OCI-LY1 (cell line): ENCODE data around the gene SPINK6.
A peak's percentile ranks its signal among the peaks of the same experiment; 100 is the strongest.

ENCODE experiments used
- H2AFZ ChIP-seq: fragments of 200-600 bp; sonication (generic), shearing (Covaris generic); 2 replicates; pipeline ENCODE4 v1.6.0; 2014; ENCODE audit warnings: antibody characterized with exemption, mild to moderate bottlenecking, low read length
- H3F3A ChIP-seq: fragments of 200-600 bp; sonication (generic), shearing (Covaris generic); 2 replicates; pipeline ENCODE4 v1.6.0; 2014; ENCODE audit warnings: mild to moderate bottlenecking, antibody characterized with exemption, low read length, moderate library complexity; ENCODE audit not compliant: insufficient read depth
- H3K27ac ChIP-seq: fragments of 200-600 bp; sonication (generic); 2 replicates; pipeline ENCODE4 v1.5.1; 2014; ENCODE audit warnings: low read length, mixed run types, mild to moderate bottlenecking, low read depth; ENCODE audit not compliant: poor library complexity, severe bottlenecking
- H3K27me3 ChIP-seq: fragments of 200-600 bp; sonication (generic); 2 replicates; pipeline ENCODE4 v1.6.0; 2014; ENCODE audit warnings: antibody characterized with exemption, mild to moderate bottlenecking, low read length, moderate library complexity; ENCODE audit not compliant: insufficient read depth
- H3K36me3 ChIP-seq: fragments of 200-600 bp; sonication (generic); 2 replicates; pipeline ENCODE4 v1.6.1; 2014; ENCODE audit warnings: mild to moderate bottlenecking, antibody characterized with exemption, low read length, moderate library complexity, mixed read lengths; ENCODE audit not compliant: insufficient read depth
- H3K4me1 ChIP-seq: fragments of 200-600 bp; sonication (generic); 2 replicates; pipeline ENCODE4 v1.5.1; 2014; ENCODE audit warnings: mild to moderate bottlenecking, low read length, moderate library complexity; ENCODE audit not compliant: insufficient read depth, severe bottlenecking
- H3K4me2 ChIP-seq: fragments of 200-600 bp; sonication (generic), shearing (Covaris generic); 2 replicates; pipeline ENCODE4 v1.6.1; 2014; ENCODE audit warnings: low read length
- H3K4me3 ChIP-seq: fragments of 200-600 bp; sonication (generic); 2 replicates; pipeline ENCODE4 v1.5.1; 2014; ENCODE audit warnings: low read length, low read depth, mild to moderate bottlenecking, mixed read lengths; ENCODE audit not compliant: poor library complexity, severe bottlenecking
- H3K79me2 ChIP-seq: fragments of 200-600 bp; shearing (Covaris generic); 2 replicates; pipeline ENCODE4 v1.6.1; 2016; ENCODE audit warnings: mixed run types, low read length, mixed read lengths; ENCODE audit not compliant: insufficient read depth
- H3K9ac ChIP-seq: fragments of 200-600 bp; sonication (generic), shearing (Covaris generic); 2 replicates; pipeline ENCODE4 v1.6.1; 2014; ENCODE audit warnings: mild to moderate bottlenecking, low read length, mixed read lengths
- H3K9me2 ChIP-seq: fragments of 200-600 bp; sonication (generic), shearing (Covaris generic); 2 replicates; pipeline ENCODE4 v1.6.1; 2014; ENCODE audit warnings: low read depth, mild to moderate bottlenecking, low read length, mixed read lengths
- H3K9me3 ChIP-seq: fragments of 200-600 bp; shearing (Covaris generic); 2 replicates; pipeline ENCODE4 v1.6.1; 2014; ENCODE audit warnings: low read length, mixed read lengths
- H4K20me1 ChIP-seq: fragments of 200-600 bp; sonication (generic), shearing (Covaris generic); 2 replicates; pipeline ENCODE4 v1.6.0; 2016; ENCODE audit warnings: mild to moderate bottlenecking, low read length; ENCODE audit not compliant: insufficient read depth
- EZH2 ChIP-seq: fragments of 200-600 bp; sonication (generic), shearing (Covaris generic); IDR thresholded peaks from 2 replicates; pipeline ENCODE4 v1.8.0; 2017; ENCODE audit warnings: borderline replicate concordance, mixed run types, mild to moderate bottlenecking, antibody characterized with exemption, low read length, moderate library complexity, mixed read lengths
- TF ChIP-seq, protein P1 (sequence below): fragments of 200-600 bp; sonication (generic), shearing (Covaris generic); IDR thresholded peaks from 2 replicates; pipeline ENCODE4 v1.5.1; 2017; ENCODE audit warnings: mild to moderate bottlenecking, antibody characterized with exemption, low read length, moderate library complexity, mixed read lengths

SPINK6 gene

GRCh38 chr5:148179234-148179824, 23.5 kb upstream of the SPINK6 start:
- H3K9me3 ChIP-seq, result no peaks in the 10 kb centered on the region
- H3K9ac ChIP-seq, result no peak overlapping the region
- H3K27ac ChIP-seq, result no peak overlapping the region
- H4K20me1 ChIP-seq, result no peaks in the 10 kb centered on the region
- H3K79me2 ChIP-seq, result no peaks in the 10 kb centered on the region
- no peaks in the 10 kb centered on the region for H3K9me2 ChIP-seq
- no peaks in the 10 kb centered on the region for H3K36me3 ChIP-seq
- TF ChIP-seq, protein P1, sequence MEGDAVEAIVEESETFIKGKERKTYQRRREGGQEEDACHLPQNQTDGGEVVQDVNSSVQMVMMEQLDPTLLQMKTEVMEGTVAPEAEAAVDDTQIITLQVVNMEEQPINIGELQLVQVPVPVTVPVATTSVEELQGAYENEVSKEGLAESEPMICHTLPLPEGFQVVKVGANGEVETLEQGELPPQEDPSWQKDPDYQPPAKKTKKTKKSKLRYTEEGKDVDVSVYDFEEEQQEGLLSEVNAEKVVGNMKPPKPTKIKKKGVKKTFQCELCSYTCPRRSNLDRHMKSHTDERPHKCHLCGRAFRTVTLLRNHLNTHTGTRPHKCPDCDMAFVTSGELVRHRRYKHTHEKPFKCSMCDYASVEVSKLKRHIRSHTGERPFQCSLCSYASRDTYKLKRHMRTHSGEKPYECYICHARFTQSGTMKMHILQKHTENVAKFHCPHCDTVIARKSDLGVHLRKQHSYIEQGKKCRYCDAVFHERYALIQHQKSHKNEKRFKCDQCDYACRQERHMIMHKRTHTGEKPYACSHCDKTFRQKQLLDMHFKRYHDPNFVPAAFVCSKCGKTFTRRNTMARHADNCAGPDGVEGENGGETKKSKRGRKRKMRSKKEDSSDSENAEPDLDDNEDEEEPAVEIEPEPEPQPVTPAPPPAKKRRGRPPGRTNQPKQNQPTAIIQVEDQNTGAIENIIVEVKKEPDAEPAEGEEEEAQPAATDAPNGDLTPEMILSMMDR, result peak; percentile 70
- TF ChIP-seq EZH2, result no peak
- no peaks in the 10 kb centered on the region for H3F3A ChIP-seq
- no peak overlapping the region for H3K4me2 ChIP-seq
- H3K4me1 ChIP-seq, result no peaks in the 10 kb centered on the region
- no peak overlapping the region for H2AFZ ChIP-seq
- no peaks in the 10 kb centered on the region for H3K27me3 ChIP-seq
- no peak overlapping the region for H3K4me3 ChIP-seq

DNA sequence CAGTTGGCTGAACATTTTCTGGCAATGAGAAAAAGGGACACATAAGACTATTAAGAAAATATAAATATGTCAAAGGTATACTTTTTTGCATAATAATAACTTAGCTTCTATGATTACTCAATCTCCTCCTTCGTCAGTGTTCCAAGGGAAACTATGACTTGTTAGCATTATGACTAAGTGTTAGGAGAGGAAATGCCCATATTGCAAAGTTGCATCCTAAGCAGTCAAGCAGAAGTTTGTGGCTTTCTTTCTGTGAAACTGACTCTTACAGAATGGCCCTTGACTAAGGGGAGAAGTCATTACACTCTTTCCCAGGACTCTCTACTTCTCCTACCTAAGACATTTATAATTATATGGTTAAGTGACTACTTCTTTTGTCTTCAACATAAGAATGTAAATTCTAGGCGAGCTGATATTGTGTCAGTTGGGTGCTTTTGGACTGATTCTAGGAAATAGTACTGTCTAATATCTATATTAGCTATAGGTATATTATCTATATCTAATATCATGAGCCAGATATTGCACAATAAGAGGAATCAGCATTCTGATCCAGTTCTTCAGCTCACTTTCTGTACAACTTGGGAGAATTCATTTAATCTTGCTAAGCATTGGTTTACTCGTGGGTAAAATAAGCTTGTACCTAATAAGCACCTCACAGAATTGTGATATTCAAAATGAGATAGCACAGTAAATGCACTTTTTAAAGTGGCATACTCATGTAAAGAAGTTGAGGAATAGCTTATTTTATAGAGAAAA, 16.4 kb upstream of the SPINK6 start:
- H3K27me3 ChIP-seq, result no peaks in the 10 kb centered on the region
- no peaks in the 10 kb centered on the region for H3K36me3 ChIP-seq
- no peak overlapping the region for H3K4me2 ChIP-seq
- H3K79me2 ChIP-seq, result no peaks in the 10 kb centered on the region
- no peak for TF ChIP-seq EZH2
- TF ChIP-seq, protein P1, result no peak
- H3K4me1 ChIP-seq, result no peaks in the 10 kb centered on the region
- no peaks in the 10 kb centered on the region for H3K9me3 ChIP-seq
- no peak overlapping the region for H3K9ac ChIP-seq
- no peaks in the 10 kb centered on the region for H4K20me1 ChIP-seq
- no peaks in the 10 kb centered on the region for H3K9me2 ChIP-seq
- H3K4me3 ChIP-seq, result no peak overlapping the region
- H3F3A ChIP-seq, result no peaks in the 10 kb centered on the region
- no peak overlapping the region for H2AFZ ChIP-seq
- H3K27ac ChIP-seq, result no peak overlapping the region

GRCh38 chr5:148191010-148191409, 11.8 kb upstream of the SPINK6 start:
- no peaks in the 10 kb centered on the region for H3K9me2 ChIP-seq

More at GRCh38 chr5:148191010-148191409, 11.8 kb upstream of the SPINK6 start:
- H2AFZ ChIP-seq, result no peak overlapping the region
- H4K20me1 ChIP-seq, result no peaks in the 10 kb centered on the region
- H3K4me3 ChIP-seq, result no peak overlapping the region
- H3K4me2 ChIP-seq, result no peak overlapping the region
- no peaks in the 10 kb centered on the region for H3K36me3 ChIP-seq
- H3K27ac ChIP-seq, result no peak overlapping the region
- H3K9me3 ChIP-seq, result no peaks in the 10 kb centered on the region
- TF ChIP-seq EZH2, result no peak
- TF ChIP-seq, protein P1, result no peak
- no peaks in the 10 kb centered on the region for H3F3A ChIP-seq
- H3K4me1 ChIP-seq, result no peaks in the 10 kb centered on the region
- H3K27me3 ChIP-seq, result no peaks in the 10 kb centered on the region
- no peaks in the 10 kb centered on the region for H3K79me2 ChIP-seq
- no peak overlapping the region for H3K9ac ChIP-seq
